ENCODE results near the gene LACC1. TPM values are rescaled to one million over a fixed set of nuclear protein-coding genes. Genes with fewer than 3 reads are reported as not detected.

Gene LACC1
- total RNA-seq, 1 donor from 2014 or later = 3.5 TPM

DNA sequence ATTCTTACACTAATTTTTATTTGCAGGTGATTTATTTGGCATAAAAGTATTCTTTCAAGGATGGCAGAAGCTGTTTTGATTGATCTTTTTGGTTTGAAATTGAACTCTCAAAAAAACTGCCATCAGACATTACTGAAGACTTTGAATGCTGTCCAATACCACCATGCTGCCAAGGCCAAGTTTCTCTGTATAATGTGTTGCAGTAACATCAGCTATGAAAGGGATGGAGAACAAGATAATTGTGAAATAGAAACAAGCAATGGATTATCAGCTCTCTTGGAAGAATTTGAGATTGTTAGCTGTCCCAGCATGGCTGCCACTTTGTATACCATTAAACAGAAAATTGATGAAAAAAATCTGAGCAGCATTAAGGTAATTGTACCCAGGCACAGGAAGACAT is 1.2 kb downstream of the LACC1 start:
- no peak overlapping the region for H3K4me3 ChIP-seq (ENCODE audit: low read depth, low read length)
- DNase-seq (ENCODE audit: low read depth) = no peak
- TF ChIP-seq, protein P1, sequence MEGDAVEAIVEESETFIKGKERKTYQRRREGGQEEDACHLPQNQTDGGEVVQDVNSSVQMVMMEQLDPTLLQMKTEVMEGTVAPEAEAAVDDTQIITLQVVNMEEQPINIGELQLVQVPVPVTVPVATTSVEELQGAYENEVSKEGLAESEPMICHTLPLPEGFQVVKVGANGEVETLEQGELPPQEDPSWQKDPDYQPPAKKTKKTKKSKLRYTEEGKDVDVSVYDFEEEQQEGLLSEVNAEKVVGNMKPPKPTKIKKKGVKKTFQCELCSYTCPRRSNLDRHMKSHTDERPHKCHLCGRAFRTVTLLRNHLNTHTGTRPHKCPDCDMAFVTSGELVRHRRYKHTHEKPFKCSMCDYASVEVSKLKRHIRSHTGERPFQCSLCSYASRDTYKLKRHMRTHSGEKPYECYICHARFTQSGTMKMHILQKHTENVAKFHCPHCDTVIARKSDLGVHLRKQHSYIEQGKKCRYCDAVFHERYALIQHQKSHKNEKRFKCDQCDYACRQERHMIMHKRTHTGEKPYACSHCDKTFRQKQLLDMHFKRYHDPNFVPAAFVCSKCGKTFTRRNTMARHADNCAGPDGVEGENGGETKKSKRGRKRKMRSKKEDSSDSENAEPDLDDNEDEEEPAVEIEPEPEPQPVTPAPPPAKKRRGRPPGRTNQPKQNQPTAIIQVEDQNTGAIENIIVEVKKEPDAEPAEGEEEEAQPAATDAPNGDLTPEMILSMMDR (conservative IDR thresholded peaks at IDR 0.05; ENCODE audit: low read depth, low read length) = no peak

DNA sequence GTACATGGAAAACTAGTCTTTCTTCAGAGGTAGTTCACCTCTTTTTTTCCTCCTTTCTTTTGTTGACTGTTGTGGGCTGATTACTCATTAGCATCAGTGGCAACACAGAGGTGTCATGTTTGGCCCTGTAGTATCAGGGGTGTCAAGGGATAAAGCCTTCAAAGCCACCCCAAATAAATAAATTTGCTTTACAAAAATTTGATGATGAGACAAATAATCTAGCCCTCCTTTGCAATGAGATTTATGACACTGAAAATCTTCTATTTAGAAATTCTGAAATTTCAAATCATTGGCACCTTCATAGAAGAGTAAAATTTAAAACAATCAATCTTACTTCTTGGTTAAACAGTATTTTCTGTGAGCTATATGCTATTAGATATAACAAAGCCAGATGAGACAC is 1.9 kb downstream of the LACC1 start:
- no peak for DNase-seq (ENCODE audit: low read depth)
- no peak overlapping the region for H3K4me3 ChIP-seq (ENCODE audit: low read depth, low read length)
- TF ChIP-seq, protein P1 (conservative IDR thresholded peaks at IDR 0.05; ENCODE audit: low read depth, low read length) = no peak

DNA sequence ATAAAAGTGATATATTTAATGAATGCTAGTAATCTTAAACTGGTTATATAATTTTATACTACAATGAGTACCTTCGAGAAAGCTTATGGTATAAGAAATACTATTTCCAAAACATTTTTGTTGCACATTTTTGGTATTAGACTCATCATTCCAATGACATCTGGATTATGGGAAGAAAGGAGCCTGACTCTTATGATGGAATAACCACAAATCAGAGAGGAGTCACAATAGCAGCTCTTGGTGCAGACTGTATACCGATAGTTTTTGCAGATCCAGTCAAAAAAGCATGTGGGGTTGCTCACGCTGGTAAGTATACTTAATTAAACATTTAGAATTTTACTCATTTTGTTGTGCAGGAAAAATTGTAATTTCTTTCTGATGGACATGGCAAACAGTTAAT is 3.9 kb downstream of the LACC1 start:
- TF ChIP-seq, protein P1 (conservative IDR thresholded peaks at IDR 0.05; ENCODE audit: low read depth, low read length) = no peak
- H3K4me3 ChIP-seq (ENCODE audit: low read depth, low read length) = no peak overlapping the region
- no peak for DNase-seq (ENCODE audit: low read depth)

DNA sequence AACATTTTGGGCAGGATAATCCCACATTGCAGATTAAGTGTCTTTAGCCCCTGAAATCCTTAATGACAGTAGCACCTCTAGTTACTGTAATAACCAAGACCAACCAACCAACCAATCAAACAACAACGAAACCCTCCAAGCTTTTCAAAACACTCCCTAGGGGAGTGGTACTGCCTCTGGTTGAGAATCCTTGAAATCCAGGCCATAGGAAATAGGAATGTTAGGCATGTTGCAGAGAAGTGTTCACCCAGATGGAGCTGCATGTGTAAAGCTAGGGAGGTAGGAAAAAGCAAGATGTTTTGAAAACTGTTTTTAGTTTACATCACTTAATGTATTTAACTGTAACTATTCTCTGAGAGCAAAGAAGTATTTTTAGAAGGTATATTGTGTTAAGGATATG is 4.5 kb downstream of the LACC1 start:
- H3K4me3 ChIP-seq (ENCODE audit: low read depth, low read length) = no peak overlapping the region
- TF ChIP-seq, protein P1 (conservative IDR thresholded peaks at IDR 0.05; ENCODE audit: low read depth, low read length) = no peak
- DNase-seq (ENCODE audit: low read depth) = no peak

DNA sequence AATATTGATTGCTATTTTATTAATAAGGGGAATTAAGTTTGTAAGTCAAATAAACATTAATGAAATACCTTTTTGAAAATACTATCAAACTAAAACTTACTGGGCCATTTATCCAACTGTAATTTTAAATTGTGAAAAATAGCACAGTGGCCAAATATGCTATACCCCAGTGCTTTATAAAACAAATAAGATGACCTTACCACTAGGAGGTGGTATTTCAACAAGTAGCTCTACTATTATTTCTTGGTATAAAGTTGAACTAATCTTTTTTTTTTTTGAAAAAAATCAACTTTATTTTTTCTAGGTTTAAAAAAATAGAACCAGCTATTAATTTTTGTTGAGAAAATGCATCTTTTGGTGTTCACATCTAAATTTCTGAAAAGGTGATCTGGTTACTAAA is 14.7 kb downstream of the LACC1 start:
- TF ChIP-seq, protein P1 (conservative IDR thresholded peaks at IDR 0.05; ENCODE audit: low read depth, low read length) = peak; percentile 35
- no peak for DNase-seq (ENCODE audit: low read depth)

DNA sequence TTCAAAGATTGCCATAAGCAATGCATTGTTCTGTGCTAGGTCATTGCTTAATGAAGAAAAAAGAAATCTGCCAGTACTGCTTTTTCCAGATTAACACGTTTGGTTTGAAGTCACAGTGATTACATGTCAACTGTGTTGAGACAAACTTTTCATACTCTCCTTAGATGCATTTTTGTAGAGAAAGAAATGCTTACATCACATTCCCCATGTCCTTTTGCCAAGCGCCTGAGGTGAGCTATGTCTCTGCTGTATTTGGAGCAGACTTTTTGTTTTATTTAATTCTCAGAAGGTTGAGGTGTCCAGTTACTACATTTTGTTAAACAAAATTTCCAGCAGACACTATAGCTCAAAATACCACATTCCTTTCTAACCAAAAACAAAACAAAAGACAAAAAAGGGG is 16.2 kb downstream of the LACC1 start:
- no peak overlapping the region for H3K4me3 ChIP-seq (ENCODE audit: low read depth, low read length)
- no peak for DNase-seq (ENCODE audit: low read depth)
- TF ChIP-seq, protein P1 (conservative IDR thresholded peaks at IDR 0.05; ENCODE audit: low read depth, low read length) = no peak

More for the DNA sequence above, 14.7 kb downstream of the LACC1 start:
- no peak overlapping the region for H3K4me3 ChIP-seq (ENCODE audit: low read depth, low read length)

DNA sequence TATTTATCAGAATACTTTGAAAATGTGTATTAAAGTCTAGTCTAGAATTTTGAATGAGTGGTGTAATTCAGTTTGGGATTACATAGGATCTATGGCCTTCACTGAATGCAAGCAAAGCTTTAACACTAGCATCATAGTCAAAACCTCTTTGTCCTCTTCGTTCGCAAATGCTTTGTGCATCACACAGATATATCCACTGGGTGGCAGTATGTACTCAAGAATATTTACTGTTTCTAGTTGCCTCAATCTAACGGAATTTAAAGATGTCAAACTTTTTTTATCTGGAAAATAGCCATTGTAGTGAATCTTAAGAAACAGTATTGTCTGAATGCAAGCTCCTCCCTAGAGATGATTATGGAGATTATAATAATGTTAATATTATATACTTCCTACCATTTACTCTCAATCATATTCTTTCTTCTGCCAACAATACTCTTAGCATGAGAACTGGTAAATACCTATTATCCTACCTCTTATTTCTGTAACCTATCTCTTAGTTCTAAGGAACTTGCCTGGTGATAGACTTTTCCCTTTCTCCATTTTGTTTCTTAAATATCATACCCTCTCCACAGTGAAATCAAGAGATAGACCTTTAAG is 25.8 kb downstream of the LACC1 start:
- peak; percentile 31 for DNase-seq (ENCODE audit: low read depth)
- no peak overlapping the region for H3K4me3 ChIP-seq (ENCODE audit: low read depth, low read length)
- TF ChIP-seq, protein P1 (conservative IDR thresholded peaks at IDR 0.05; ENCODE audit: low read depth, low read length) = peak; percentile 71
